CD8-positive, alpha-beta memory T cell (primary cell): Measurements from ENCODE around the gene TPO. TPM values are rescaled to one million over a fixed set of nuclear protein-coding genes. Genes with fewer than 3 reads are reported as not detected.

Experiments used
- CTCF ChIA-PET: fragments of 350-600 bp; sonication (Branson Sonifier 250); formaldehyde crosslinking; loops from one replicate; lab custom pipeline; 2021; ENCODE audit warnings: antibody characterized with exemption; lab: Charles Lee
- POLR2A ChIA-PET: fragments of 350-600 bp; sonication (Branson Sonifier 250); formaldehyde crosslinking; loops from one replicate; lab custom pipeline; 2021; ENCODE audit warnings: antibody characterized with exemption; lab: Charles Lee
- DNase-seq, 5 donors: peaks; one replicate each; pipeline versions ENCODE4 v3.0.0 to v3.0.0-alpha.2; 2020 to 2022; ENCODE audit warnings: mixed read lengths in 1 of 5
- H3K27ac ChIP-seq: one replicate; pipeline ENCODE4 v1.7.0; 2013; ENCODE audit warnings: low read depth, mild to moderate bottlenecking, low read length, moderate library complexity
- H3K27me3 ChIP-seq: 2 replicates; pipeline ENCODE4 v1.7.0; 2013; ENCODE audit warnings: low read length, mild to moderate bottlenecking; ENCODE audit not compliant: insufficient read depth, poor library complexity, severe bottlenecking
- H3K36me3 ChIP-seq: 2 replicates; pipeline ENCODE4 v1.7.0; 2013; ENCODE audit warnings: mild to moderate bottlenecking, low read length, moderate library complexity; ENCODE audit not compliant: insufficient read depth
- H3K4me1 ChIP-seq: 2 replicates; pipeline ENCODE4 v1.7.0; 2013; ENCODE audit warnings: mild to moderate bottlenecking, low read length, moderate library complexity; ENCODE audit not compliant: insufficient read depth
- H3K4me3 ChIP-seq: 2 replicates; pipeline ENCODE4 v1.7.0; 2013; ENCODE audit warnings: mild to moderate bottlenecking, low read length
- H3K9me3 ChIP-seq: 2 replicates; pipeline ENCODE4 v1.7.0; 2013; ENCODE audit warnings: mild to moderate bottlenecking, low read length
- H3K27ac Mint-ChIP-seq, 8 donors: one replicate each; pipeline ENCODE4 v1.8.0; 2020 to 2021; ENCODE audit warnings: mixed read lengths in 8 of 8, mild to moderate bottlenecking in 6 of 8, inconsistent platforms in 3 of 8, moderate library complexity in 3 of 8
- H3K27me3 Mint-ChIP-seq, 2 donors: one replicate each; pipeline ENCODE4 v1.8.0; 2020 to 2021; ENCODE audit warnings: mixed read lengths in 2 of 2, mild to moderate bottlenecking in 1 of 2, moderate library complexity in 1 of 2
- H3K36me3 Mint-ChIP-seq, 3 donors: one replicate each; pipeline ENCODE4 v1.8.0; 2020 to 2021; ENCODE audit warnings: mixed read lengths in 3 of 3, inconsistent platforms in 1 of 3, mild to moderate bottlenecking in 1 of 3
- H3K4me1 Mint-ChIP-seq, 3 donors: one replicate each; pipeline ENCODE4 v1.8.0; 2020 to 2021; ENCODE audit warnings: mixed read lengths in 3 of 3, inconsistent platforms in 1 of 3, mild to moderate bottlenecking in 1 of 3
- H3K4me3 Mint-ChIP-seq, 7 donors: one replicate each; pipeline ENCODE4 v1.8.0; 2020 to 2021; ENCODE audit warnings: mixed read lengths in 7 of 7, mild to moderate bottlenecking in 6 of 7, moderate library complexity in 4 of 7, inconsistent platforms in 2 of 7
- H3K9me3 Mint-ChIP-seq, 5 donors: one replicate each; pipeline ENCODE4 v1.8.0; 2020 to 2022; ENCODE audit warnings: mixed read lengths in 5 of 5, mild to moderate bottlenecking in 3 of 5, moderate library complexity in 2 of 5, inconsistent platforms in 1 of 5
- polyA plus RNA-seq: library from polyadenylated mRNA; unstranded; fragments of 300-500 nt; fragmentation: Illumina TruSeq; gene quantifications from one replicate; pipeline ENCODE4 v1.2.3, GENCODE V29; 2021
- total RNA-seq, 2 experiments: library from RNA; stranded (reverse); gene quantifications; one replicate each; pipeline ENCODE4 v1.2.3, GENCODE V29; 2021

The TPO gene
- total and polyA plus RNA-seq, 3 experiments from 2014 or later = 1.8 TPM; not detected in 2

GRCh38 chr2:1497122-1497611 is 83.9 kb downstream of the TPO start:
- Histone ChIP-seq H3K4me3 (no peak overlapping the region), H3K27ac (no peak overlapping the region), H3K36me3 (no peaks in the 10 kb centered on the region), H3K27me3 (no peaks in the 10 kb centered on the region), H3K9me3 (no peaks in the 10 kb centered on the region), H3K4me1 (no peaks in the 10 kb centered on the region)
- DNase-seq = no peak
- ChIA-PET POLR2A (no interaction called here), CTCF (no interaction called here)
- H3K4me1 Mint-ChIP-seq = no peaks in the 10 kb centered on the region
- H3K27me3 Mint-ChIP-seq = no peaks in the 10 kb centered on the region
- no peak overlapping the region for H3K27ac Mint-ChIP-seq
- H3K36me3 Mint-ChIP-seq = no peaks in the 10 kb centered on the region
- H3K4me3 Mint-ChIP-seq = no peak overlapping the region
- H3K9me3 Mint-ChIP-seq = peaks cover 0 to 2% (median 0%) of the 10 kb centered on the region in 5 donors

- no peaks in the 10 kb centered on the region for H3K27me3 ChIP-seq
- POLR2A ChIA-PET = no interaction called here
- no peak overlapping the region for H3K4me3 ChIP-seq
- peaks cover 0 to 2% (median 0%) of the 10 kb centered on the region in 5 donors for H3K9me3 Mint-ChIP-seq
- CTCF ChIA-PET = no interaction called here
- H3K27ac ChIP-seq = no peak overlapping the region
- DNase-seq = no peak
- no peaks in the 10 kb centered on the region for H3K27me3 Mint-ChIP-seq
- H3K4me1 ChIP-seq = no peaks in the 10 kb centered on the region
- no peak overlapping the region for H3K4me3 Mint-ChIP-seq
- H3K9me3 ChIP-seq = no peaks in the 10 kb centered on the region
- H3K4me1 Mint-ChIP-seq = no peaks in the 10 kb centered on the region
- no peaks in the 10 kb centered on the region for H3K36me3 ChIP-seq
- no peaks in the 10 kb centered on the region for H3K36me3 Mint-ChIP-seq
- H3K27ac Mint-ChIP-seq = no peak overlapping the region
Measured at GRCh38 chr2:1498176-1498575, 84.9 kb downstream of the TPO start.

GRCh38 chr2:1499033-1499795 is 86.0 kb downstream of the TPO start:
- ChIA-PET POLR2A (no interaction called here), CTCF (no interaction called here)
- Histone ChIP-seq H3K27me3 (no peaks in the 10 kb centered on the region), H3K9me3 (no peaks in the 10 kb centered on the region), H3K4me1 (no peaks in the 10 kb centered on the region), H3K4me3 (no peak overlapping the region), H3K36me3 (no peaks in the 10 kb centered on the region), H3K27ac (no peak overlapping the region)
- Mint-ChIP-seq H3K4me1 (no peaks in the 10 kb centered on the region), H3K4me3 (no peak overlapping the region), H3K27ac (peak overlapping the region in 1 of 8 donors; percentile 10), H3K36me3 (no peaks in the 10 kb centered on the region), H3K27me3 (no peaks in the 10 kb centered on the region), H3K9me3 (peaks cover 0 to 2% (median 0%) of the 10 kb centered on the region in 5 donors)
- no peak for DNase-seq

GRCh38 chr2:1501038-1501851 is 88.0 kb downstream of the TPO start:
- POLR2A ChIA-PET = no interaction called here
- no peak overlapping the region for H3K27ac Mint-ChIP-seq

GRCh38 chr2:1501991-1502390 is 88.7 kb downstream of the TPO start:
- H3K36me3 ChIP-seq = no peaks in the 10 kb centered on the region
- H3K9me3 ChIP-seq = no peaks in the 10 kb centered on the region
- no peak overlapping the region for H3K4me3 Mint-ChIP-seq
- no peak overlapping the region for H3K27ac ChIP-seq
- H3K9me3 Mint-ChIP-seq = no peaks in the 10 kb centered on the region
- no peak for DNase-seq
- no peaks in the 10 kb centered on the region for H3K4me1 ChIP-seq
- H3K4me1 Mint-ChIP-seq = no peaks in the 10 kb centered on the region
- no peak overlapping the region for H3K4me3 ChIP-seq
- no peak overlapping the region for H3K27ac Mint-ChIP-seq
- no peaks in the 10 kb centered on the region for H3K27me3 ChIP-seq
- ChIA-PET CTCF (no interaction called here), POLR2A (no interaction called here)
- no peaks in the 10 kb centered on the region for H3K27me3 Mint-ChIP-seq
- no peaks in the 10 kb centered on the region for H3K36me3 Mint-ChIP-seq

More at GRCh38 chr2:1501038-1501851, 88.0 kb downstream of the TPO start:
- no peaks in the 10 kb centered on the region for H3K27me3 ChIP-seq
- H3K27ac ChIP-seq = no peak overlapping the region
- H3K9me3 ChIP-seq = no peaks in the 10 kb centered on the region
- no peak for DNase-seq
- no peaks in the 10 kb centered on the region for H3K36me3 ChIP-seq
- Mint-ChIP-seq H3K4me1 (no peaks in the 10 kb centered on the region), H3K36me3 (no peaks in the 10 kb centered on the region), H3K27me3 (no peaks in the 10 kb centered on the region), H3K9me3 (no peaks in the 10 kb centered on the region), H3K4me3 (no peak overlapping the region)
- no peaks in the 10 kb centered on the region for H3K4me1 ChIP-seq
- no peak overlapping the region for H3K4me3 ChIP-seq
- CTCF ChIA-PET = no interaction called here

GRCh38 chr2:1502891-1503304 is 89.6 kb downstream of the TPO start:
- H3K27me3 Mint-ChIP-seq = no peaks in the 10 kb centered on the region
- Histone ChIP-seq H3K36me3 (no peaks in the 10 kb centered on the region), H3K27me3 (no peaks in the 10 kb centered on the region), H3K4me3 (no peak overlapping the region), H3K9me3 (no peaks in the 10 kb centered on the region), H3K4me1 (no peaks in the 10 kb centered on the region), H3K27ac (no peak overlapping the region)
- H3K27ac Mint-ChIP-seq = no peak overlapping the region
- H3K9me3 Mint-ChIP-seq = no peaks in the 10 kb centered on the region
- no peak for DNase-seq
- no peaks in the 10 kb centered on the region for H3K36me3 Mint-ChIP-seq
- H3K4me3 Mint-ChIP-seq = no peak overlapping the region
- ChIA-PET POLR2A (no interaction called here), CTCF (no interaction called here)
- no peaks in the 10 kb centered on the region for H3K4me1 Mint-ChIP-seq

GRCh38 chr2:1503471-1504310 is 90.4 kb downstream of the TPO start:
- H3K4me3 ChIP-seq = no peak overlapping the region
- ChIA-PET POLR2A (no interaction called here), CTCF (no interaction called here)
- Mint-ChIP-seq H3K27ac (no peak overlapping the region), H3K27me3 (no peaks in the 10 kb centered on the region), H3K36me3 (no peaks in the 10 kb centered on the region), H3K9me3 (peaks cover 0 to 2% (median 0%) of the 10 kb centered on the region in 5 donors), H3K4me3 (no peak overlapping the region), H3K4me1 (peaks cover 0 to 2% (median under 1%) of the 10 kb centered on the region in 3 donors)
- H3K27me3 ChIP-seq = no peaks in the 10 kb centered on the region
- no peaks in the 10 kb centered on the region for H3K9me3 ChIP-seq
- no peaks in the 10 kb centered on the region for H3K36me3 ChIP-seq
- H3K27ac ChIP-seq = no peak overlapping the region
- no peaks in the 10 kb centered on the region for H3K4me1 ChIP-seq
- DNase-seq = no peak
